HG02852 (cell line): ENCODE data around the gene ZNHIT1.

Source experiments
- ATAC-seq: cut with Tn5 transposase; IDR thresholded peaks from one replicate; pipeline ENCODE4 v1.9.1; 2021; ENCODE audit warnings: mild to moderate bottlenecking, moderate library complexity; ENCODE audit not compliant: unreplicated experiment

ZNHIT1 gene

GRCh38 chr7:101217388-101218235 lies at the start of gene ZNHIT1, which contains the start of gene PLOD3:
Gene ZNHIT1, plus strand, starts transcription at chr7:101218165. Its CDS starts 31 bp downstream, at chr7:101218196.
Gene PLOD3, minus strand, starts transcription at chr7:101217581. Its CDS starts 307 bp downstream, at chr7:101217274.
- ATAC-seq, result peak; percentile 68

GRCh38 chr7:101168412-101169049 lies 49.4 kb upstream of the ZNHIT1 start:
- ATAC-seq, result no peak

- ATAC-seq, result no peak
Measured at GRCh38 chr7:101169110-101169837, 48.7 kb upstream of the ZNHIT1 start.

GRCh38 chr7:101169838-101170551 lies 48.0 kb upstream of the ZNHIT1 start:
- ATAC-seq, result peak; percentile 38

GRCh38 chr7:101170617-101171441 lies 47.1 kb upstream of the ZNHIT1 start:
- no peak for ATAC-seq

GRCh38 chr7:101171442-101171837 lies 46.5 kb upstream of the ZNHIT1 start:
- ATAC-seq, result no peak

- ATAC-seq, result no peak
Measured at GRCh38 chr7:101172005-101172853, 45.7 kb upstream of the ZNHIT1 start.

GRCh38 chr7:101172854-101173751 lies 44.9 kb upstream of the ZNHIT1 start:
- no peak for ATAC-seq

GRCh38 chr7:101173752-101174244 lies 44.2 kb upstream of the ZNHIT1 start:
- ATAC-seq, result no peak

GRCh38 chr7:101174322-101174854 lies 43.6 kb upstream of the ZNHIT1 start:
- ATAC-seq, result no peak

- ATAC-seq, result no peak
Measured at GRCh38 chr7:101175664-101176063, 42.3 kb upstream of the ZNHIT1 start.

- ATAC-seq, result no peak
Measured at GRCh38 chr7:101177644-101178043, 40.3 kb upstream of the ZNHIT1 start.

- no peak for ATAC-seq
Measured at GRCh38 chr7:101179117-101179516, 38.8 kb upstream of the ZNHIT1 start.

- no peak for ATAC-seq
Measured at GRCh38 chr7:101179713-101180112, 38.3 kb upstream of the ZNHIT1 start.

GRCh38 chr7:101180130-101180755 lies 37.7 kb upstream of the ZNHIT1 start, which contains the start of gene NAT16:
Gene NAT16, minus strand, starts transcription at chr7:101180293. Its CDS starts 5,486 bp downstream, at chr7:101174807.
- no peak for ATAC-seq

- ATAC-seq, result no peak
Measured at GRCh38 chr7:101185258-101185839, 32.6 kb upstream of the ZNHIT1 start.

GRCh38 chr7:101186194-101186593 lies 31.8 kb upstream of the ZNHIT1 start:
- no peak for ATAC-seq
